ENCODE results near the gene ZNF189.

ZNF189 gene

GRCh38 chr9:101417977-101418376, 19.3 kb downstream of the ZNF189 start:
- DNase-seq (ENCODE audit: extremely low read depth in 1 of 2, low read depth in 1 of 2): no peak

GRCh38 chr9:101418518-101419430, 20.1 kb downstream of the ZNF189 start:
- no peak for DNase-seq (ENCODE audit: extremely low read depth in 1 of 2, low read depth in 1 of 2)

GRCh38 chr9:101419863-101420262, 21.2 kb downstream of the ZNF189 start:
- DNase-seq (ENCODE audit: extremely low read depth in 1 of 2, low read depth in 1 of 2): no peak

GRCh38 chr9:101421653-101422065, 23.0 kb downstream of the ZNF189 start:
- no peak for DNase-seq (ENCODE audit: extremely low read depth in 1 of 2, low read depth in 1 of 2)

- no peak for DNase-seq (ENCODE audit: extremely low read depth in 1 of 2, low read depth in 1 of 2)
Observed at GRCh38 chr9:101427358-101427757, 28.7 kb downstream of the ZNF189 start.

- DNase-seq (ENCODE audit: extremely low read depth in 1 of 2, low read depth in 1 of 2): no peak
Observed at GRCh38 chr9:101427957-101428655, 29.5 kb downstream of the ZNF189 start.

GRCh38 chr9:101428909-101429308, 30.3 kb downstream of the ZNF189 start:
- DNase-seq (ENCODE audit: extremely low read depth in 1 of 2, low read depth in 1 of 2): no peak

GRCh38 chr9:101429736-101430135, 31.1 kb downstream of the ZNF189 start:
- DNase-seq (ENCODE audit: extremely low read depth in 1 of 2, low read depth in 1 of 2): no peak

- no peak for DNase-seq (ENCODE audit: extremely low read depth in 1 of 2, low read depth in 1 of 2)
Observed at GRCh38 chr9:101432171-101432570, 33.5 kb downstream of the ZNF189 start.

- DNase-seq (ENCODE audit: extremely low read depth in 1 of 2, low read depth in 1 of 2): no peak
Observed at GRCh38 chr9:101432740-101433139, 34.1 kb downstream of the ZNF189 start.

GRCh38 chr9:101433229-101433628, 34.6 kb downstream of the ZNF189 start:
- no peak for DNase-seq (ENCODE audit: extremely low read depth in 1 of 2, low read depth in 1 of 2)

GRCh38 chr9:101434998-101435397, 36.3 kb downstream of the ZNF189 start:
- no peak for DNase-seq (ENCODE audit: extremely low read depth in 1 of 2, low read depth in 1 of 2)

- no peak for DNase-seq (ENCODE audit: extremely low read depth in 1 of 2, low read depth in 1 of 2)
Observed at GRCh38 chr9:101435601-101436079, 37.0 kb downstream of the ZNF189 start, which contains the start of gene ALDOB. Gene ALDOB (minus strand): TSS chr9:101435774. CDS start chr9:101430887, 4,887 bp downstream.

- DNase-seq (ENCODE audit: extremely low read depth in 1 of 2, low read depth in 1 of 2): no peak
Observed at GRCh38 chr9:101437806-101438232, 39.2 kb downstream of the ZNF189 start.

- DNase-seq (ENCODE audit: extremely low read depth in 1 of 2, low read depth in 1 of 2): no peak
Observed at GRCh38 chr9:101438523-101438922, 39.9 kb downstream of the ZNF189 start.

- DNase-seq (ENCODE audit: extremely low read depth in 1 of 2, low read depth in 1 of 2): no peak
Observed at GRCh38 chr9:101440714-101441230, 42.1 kb downstream of the ZNF189 start.

GRCh38 chr9:101442318-101442717, 43.7 kb downstream of the ZNF189 start:
- DNase-seq (ENCODE audit: extremely low read depth in 1 of 2, low read depth in 1 of 2): no peak

GRCh38 chr9:101442736-101443135, 44.1 kb downstream of the ZNF189 start:
- no peak for DNase-seq (ENCODE audit: extremely low read depth in 1 of 2, low read depth in 1 of 2)

GRCh38 chr9:101443364-101443771, 44.7 kb downstream of the ZNF189 start:
- DNase-seq (ENCODE audit: extremely low read depth in 1 of 2, low read depth in 1 of 2): no peak

GRCh38 chr9:101445353-101446029, 46.8 kb downstream of the ZNF189 start:
- no peak for DNase-seq (ENCODE audit: extremely low read depth in 1 of 2, low read depth in 1 of 2)

- DNase-seq (ENCODE audit: extremely low read depth in 1 of 2, low read depth in 1 of 2): no peak
Observed at GRCh38 chr9:101446732-101447131, 48.1 kb downstream of the ZNF189 start.

All from activated CD8-positive, alpha-beta memory T cell treated with anti-CD3 and anti-CD28 coated beads for 1 hour (primary cell).